Liver (tissue), 3 donors: ENCODE results near the gene UFD1.

ENCODE experiments used
- CTCF ChIP-seq: fragments of 150-350 bp; IDR thresholded peaks from 2 replicates; pipeline ENCODE4 v1.5.1; 2017; ENCODE audit warnings: improper control_type of control experiment, low read depth, low read length; ENCODE audit not compliant: missing input control
- EGR1 ChIP-seq, 2 donors: IDR thresholded peaks; 2 replicates each; pipeline ENCODE4 v1.6.1; 2016 to 2018; ENCODE audit warnings: antibody characterized with exemption in 2 of 2, low read depth in 2 of 2
- FOXA1 ChIP-seq: IDR thresholded peaks from 2 replicates; pipeline ENCODE4 v1.6.1; 2016; ENCODE audit warnings: antibody characterized with exemption
- GABPA ChIP-seq, 2 donors: IDR thresholded peaks in 1 of 2; conservative IDR thresholded peaks in 1 of 2; 2 replicates each; pipeline ENCODE4 v1.6.1; 2016; ENCODE audit warnings: antibody characterized with exemption in 2 of 2, mild to moderate bottlenecking in 1 of 2, moderate library complexity in 1 of 2
- JUND ChIP-seq, 2 donors: IDR thresholded peaks; 2 replicates each; pipeline ENCODE4 v1.6.1; 2016; ENCODE audit warnings: antibody characterized with exemption in 2 of 2
- MAX ChIP-seq: IDR thresholded peaks from 2 replicates; pipeline ENCODE4 v1.6.1; 2016; ENCODE audit warnings: antibody characterized with exemption
- NR2F2 ChIP-seq: IDR thresholded peaks from 2 replicates; pipeline ENCODE4 v1.6.1; 2016; ENCODE audit warnings: antibody characterized with exemption
- RAD21 ChIP-seq, 2 donors: IDR thresholded peaks; 2 replicates each; pipeline ENCODE4 v1.6.1; 2016; ENCODE audit warnings: antibody characterized with exemption in 2 of 2, mild to moderate bottlenecking in 2 of 2
- REST ChIP-seq: IDR thresholded peaks from 2 replicates; pipeline ENCODE4 v1.6.1; 2016; ENCODE audit warnings: antibody characterized with exemption, mild to moderate bottlenecking
- RXRA ChIP-seq, 2 donors: IDR thresholded peaks; 2 replicates each; pipeline ENCODE4 v1.6.1; 2017 to 2018; ENCODE audit warnings: antibody characterized with exemption in 2 of 2, mild to moderate bottlenecking in 1 of 2
- SP1 ChIP-seq: IDR thresholded peaks from 2 replicates; pipeline ENCODE4 v1.6.1; 2018; ENCODE audit warnings: antibody characterized with exemption, mild to moderate bottlenecking
- TAF1 ChIP-seq: conservative IDR thresholded peaks from 2 replicates; pipeline ENCODE4 v1.6.1; 2016; ENCODE audit warnings: antibody characterized with exemption, mild to moderate bottlenecking
- YY1 ChIP-seq: IDR thresholded peaks from 2 replicates; pipeline ENCODE4 v1.6.1; 2016; ENCODE audit warnings: antibody characterized with exemption, mild to moderate bottlenecking
- ZBTB33 ChIP-seq: IDR thresholded peaks from 2 replicates; pipeline ENCODE4 v1.6.1; 2016; ENCODE audit warnings: antibody characterized with exemption
- donor health status: healthy.
- donor health status: healthy.

GRCh38 chr22:19498866-19499190 lies 19.8 kb upstream of the UFD1 start:
- no peak for TF ChIP-seq CTCF
- TF ChIP-seq TAF1 = no peak
- no peak for TF ChIP-seq NR2F2
- no peak for TF ChIP-seq JUND (IDR thresholded peaks at IDR 0.05)
- TF ChIP-seq RAD21 (IDR thresholded peaks at IDR 0.05) = no peak
- TF ChIP-seq REST = no peak
- TF ChIP-seq GABPA (IDR thresholded peaks at IDR 0.05 in 1 of 2, conservative IDR thresholded peaks at IDR 0.05 in 1 of 2) = no peak
- TF ChIP-seq ZBTB33 = no peak
- TF ChIP-seq MAX = no peak
- TF ChIP-seq YY1 = no peak
- TF ChIP-seq SP1 = no peak
- no peak for TF ChIP-seq EGR1 (IDR thresholded peaks at IDR 0.05; ENCODE audit: low read depth in 2 of 2)
- TF ChIP-seq FOXA1 = no peak
- TF ChIP-seq RXRA (IDR thresholded peaks at IDR 0.05) = no peak
